ENCODE measurements around the gene ZBTB17. TPM values are rescaled to one million over a fixed set of nuclear protein-coding genes. Genes with fewer than 3 reads are reported as not detected.

The ZBTB17 gene
- total and polyA plus RNA-seq, 2 of the 4 experiments (the other 2 are of a cell fraction), result 26.3 to 58.2 TPM

DNA sequence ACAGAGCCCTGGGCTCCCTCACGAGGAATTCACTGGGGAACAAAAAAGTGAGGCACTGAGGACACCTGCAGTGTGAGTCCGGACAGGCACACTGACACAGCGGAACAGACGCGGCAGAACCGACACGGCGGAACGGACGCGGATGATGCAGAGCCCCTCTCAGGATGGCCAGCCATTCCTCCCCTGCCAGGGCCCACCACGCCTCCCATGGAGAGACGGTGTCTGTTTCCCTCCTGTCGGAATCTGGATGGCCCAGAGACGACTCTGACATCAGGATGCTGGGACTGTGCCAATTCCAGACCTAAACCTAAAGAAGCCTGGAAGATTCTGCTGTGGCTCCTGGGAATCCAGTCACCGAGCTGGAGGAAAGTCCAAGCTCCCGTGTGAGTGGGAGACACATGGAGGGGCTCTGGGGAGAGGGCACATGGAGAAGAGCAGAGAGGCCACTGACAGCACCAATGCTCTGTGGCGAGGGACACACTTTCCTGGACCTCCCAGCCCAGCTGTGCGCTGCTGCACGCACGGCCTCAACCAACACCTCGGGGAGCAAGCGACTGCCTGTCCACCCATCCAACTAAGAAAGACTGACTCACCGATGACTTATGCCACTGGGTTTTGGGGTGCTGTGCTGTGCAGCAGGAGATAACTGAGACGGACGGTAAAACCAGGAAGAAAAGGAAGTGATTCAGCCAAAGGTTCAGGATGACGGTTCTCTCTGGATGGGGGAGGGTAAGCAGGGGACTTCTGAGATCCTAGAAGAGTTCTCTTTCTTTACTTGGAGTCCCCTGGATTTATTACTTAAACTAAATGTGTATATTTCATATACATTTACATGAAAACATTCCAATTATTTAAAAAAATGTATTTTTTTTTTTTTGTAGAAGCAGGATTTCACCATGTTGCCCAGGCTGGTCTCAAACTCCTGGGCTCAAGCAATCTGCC is 23.3 kb downstream of the ZBTB17 start (continued):
- TF ChIP-seq RCOR1 (IDR thresholded peaks at IDR 0.05; ENCODE audit: insufficient replicate concordance, low read length) (peak; percentile 82), MXI1 (IDR thresholded peaks at IDR 0.05; ENCODE audit: borderline replicate concordance, low read depth, low read length) (peak; percentile 92), BHLHE40 (IDR thresholded peaks at IDR 0.05; ENCODE audit: low read depth, low read length) (peak; percentile 87)
